RWPE1 (cell line): Measurements from ENCODE around the gene HSD17B2.

Source experiments
- CTCF ChIA-PET: fragments of 350-600 bp; sonication (Branson Sonifier 250); formaldehyde crosslinking; extraction: SDS; loops from one replicate; lab custom pipeline; 2021; lab: Yijun Ruan, JAX
- POLR2A ChIA-PET: fragments of 400-600 bp; formaldehyde crosslinking; extraction: SDS; loops from one replicate; lab custom pipeline; 2020; ENCODE audit warnings: antibody characterized with exemption; ENCODE audit not compliant: low non-redundant PET; lab: Yijun Ruan, JAX
- DNase-seq: peaks from one replicate; pipeline ENCODE4 v3.0.0; 2012; ENCODE audit warnings: low spot score
- H3K27ac ChIP-seq: fragments of 450-650 bp; 2 replicates; pipeline ENCODE4 v1.5.1; 2017
- TF ChIP-seq, protein P1 (sequence below): fragments of 450-650 bp; conservative IDR thresholded peaks from 2 replicates; pipeline ENCODE4 v1.5.1; 2017; ENCODE audit warnings: low read depth, mild to moderate bottlenecking

HSD17B2 gene

DNA sequence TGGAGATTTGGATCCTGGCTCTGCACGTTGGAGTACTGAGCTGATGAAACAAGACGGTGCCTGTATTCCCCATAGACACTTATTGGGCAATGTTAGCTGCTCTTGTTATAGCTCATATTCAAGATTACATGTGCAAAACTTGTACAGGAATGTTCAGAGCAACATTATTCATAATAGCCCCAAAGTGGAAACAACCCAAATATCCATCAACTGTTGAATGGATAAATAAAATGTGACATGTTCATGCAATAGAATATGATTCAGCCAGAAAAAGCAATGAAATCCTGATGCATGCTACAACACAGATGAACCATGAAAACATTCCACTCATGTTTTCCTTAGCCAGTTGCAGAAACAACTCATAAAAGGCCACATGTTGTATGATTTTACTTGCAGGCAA, 18.1 kb upstream of the HSD17B2 start:
- H3K27ac ChIP-seq, result no peak overlapping the region
- no peak for DNase-seq
- ChIA-PET POLR2A (no interaction called here), CTCF (interaction anchor here (0.6 kb wide), 1 partner anchor 56 kb away, joined by 3 read pairs; no protein-coding TSS in a partner anchor)
- TF ChIP-seq, protein P1, sequence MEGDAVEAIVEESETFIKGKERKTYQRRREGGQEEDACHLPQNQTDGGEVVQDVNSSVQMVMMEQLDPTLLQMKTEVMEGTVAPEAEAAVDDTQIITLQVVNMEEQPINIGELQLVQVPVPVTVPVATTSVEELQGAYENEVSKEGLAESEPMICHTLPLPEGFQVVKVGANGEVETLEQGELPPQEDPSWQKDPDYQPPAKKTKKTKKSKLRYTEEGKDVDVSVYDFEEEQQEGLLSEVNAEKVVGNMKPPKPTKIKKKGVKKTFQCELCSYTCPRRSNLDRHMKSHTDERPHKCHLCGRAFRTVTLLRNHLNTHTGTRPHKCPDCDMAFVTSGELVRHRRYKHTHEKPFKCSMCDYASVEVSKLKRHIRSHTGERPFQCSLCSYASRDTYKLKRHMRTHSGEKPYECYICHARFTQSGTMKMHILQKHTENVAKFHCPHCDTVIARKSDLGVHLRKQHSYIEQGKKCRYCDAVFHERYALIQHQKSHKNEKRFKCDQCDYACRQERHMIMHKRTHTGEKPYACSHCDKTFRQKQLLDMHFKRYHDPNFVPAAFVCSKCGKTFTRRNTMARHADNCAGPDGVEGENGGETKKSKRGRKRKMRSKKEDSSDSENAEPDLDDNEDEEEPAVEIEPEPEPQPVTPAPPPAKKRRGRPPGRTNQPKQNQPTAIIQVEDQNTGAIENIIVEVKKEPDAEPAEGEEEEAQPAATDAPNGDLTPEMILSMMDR, result no peak

DNA sequence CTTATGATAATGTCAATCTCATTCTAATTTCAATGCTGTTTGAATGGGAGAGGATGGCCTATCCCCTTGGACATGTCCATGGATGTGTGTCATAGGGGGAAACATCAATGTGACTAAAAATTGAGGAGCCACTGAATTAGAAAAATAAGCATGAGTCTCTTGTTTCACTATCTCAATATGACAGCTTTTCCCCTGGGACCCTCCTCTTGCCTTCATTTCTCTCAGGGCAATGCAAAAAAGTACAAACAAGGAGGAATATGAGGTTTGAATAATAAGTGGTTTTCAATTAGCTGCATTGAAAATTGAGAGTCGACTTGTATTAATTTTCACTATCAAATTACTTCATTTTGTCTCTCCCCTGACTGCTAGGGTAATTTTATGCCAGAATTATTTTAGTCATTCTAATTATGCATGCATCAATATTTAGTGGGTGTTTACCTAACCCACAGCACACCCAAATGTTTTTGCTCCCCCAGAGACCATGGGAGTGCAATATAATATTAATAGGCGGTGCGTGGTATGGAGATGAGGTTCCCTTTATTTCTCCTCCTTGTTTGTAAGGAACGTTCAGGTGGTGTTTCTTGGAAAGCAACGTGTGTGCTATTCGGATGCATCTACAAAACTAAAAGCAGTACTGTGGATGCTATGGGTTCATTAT, 17.0 kb upstream of the HSD17B2 start:
- TF ChIP-seq, protein P1, result no peak
- no peak overlapping the region for H3K27ac ChIP-seq
- ChIA-PET CTCF (no interaction called here), POLR2A (no interaction called here)
- DNase-seq, result no peak

DNA sequence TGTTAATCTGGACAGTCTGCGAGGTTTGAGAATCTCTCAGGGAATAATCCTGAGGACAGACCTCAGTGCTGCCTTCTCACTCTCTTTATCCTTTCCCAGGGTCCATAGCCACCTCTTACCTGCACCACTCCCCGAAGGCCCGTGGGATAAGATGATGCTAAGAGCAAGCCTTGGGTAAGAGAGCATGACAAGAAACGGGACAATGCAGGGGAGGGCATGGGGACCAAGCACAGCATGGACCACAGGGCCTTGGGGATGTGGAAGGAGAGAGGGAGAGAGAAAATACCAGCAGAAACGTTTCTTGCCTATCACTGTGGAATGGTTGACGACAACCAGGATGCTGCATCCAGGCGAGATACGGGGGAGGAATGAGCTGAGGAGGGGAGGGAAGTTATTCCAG, 15.5 kb upstream of the HSD17B2 start:
- CTCF ChIA-PET, result interaction anchor here (0.6 kb wide), 1 partner anchor 132 kb away, joined by 4 read pairs; no protein-coding TSS in a partner anchor
- TF ChIP-seq, protein P1, result no peak
- POLR2A ChIA-PET, result no interaction called here
- H3K27ac ChIP-seq, result no peak overlapping the region
- no peak for DNase-seq

DNA sequence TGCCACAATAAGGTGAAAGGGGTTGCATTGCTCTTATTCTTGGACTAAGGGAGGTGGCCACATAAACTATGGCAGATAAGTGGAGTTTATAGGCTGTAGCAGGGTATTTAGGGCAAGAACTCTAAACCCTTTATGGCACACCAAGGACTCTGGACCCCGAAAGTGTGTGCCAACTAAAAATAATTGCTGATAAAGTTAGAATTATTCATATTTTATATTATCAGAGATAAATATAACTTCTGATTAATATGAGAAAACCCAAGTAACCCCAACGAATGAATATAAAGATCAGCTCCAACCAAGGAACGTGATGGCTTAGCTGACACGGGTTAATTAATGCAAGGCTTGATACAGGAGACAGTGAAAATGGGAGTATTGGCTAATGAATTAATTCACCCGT, 15.0 kb upstream of the HSD17B2 start:
- no peak overlapping the region for H3K27ac ChIP-seq
- ChIA-PET CTCF (interaction anchor here (0.6 kb wide), 1 partner anchor 36 kb away, joined by 3 read pairs; no protein-coding TSS in a partner anchor), POLR2A (no interaction called here)
- no peak for DNase-seq
- TF ChIP-seq, protein P1, result no peak

DNA sequence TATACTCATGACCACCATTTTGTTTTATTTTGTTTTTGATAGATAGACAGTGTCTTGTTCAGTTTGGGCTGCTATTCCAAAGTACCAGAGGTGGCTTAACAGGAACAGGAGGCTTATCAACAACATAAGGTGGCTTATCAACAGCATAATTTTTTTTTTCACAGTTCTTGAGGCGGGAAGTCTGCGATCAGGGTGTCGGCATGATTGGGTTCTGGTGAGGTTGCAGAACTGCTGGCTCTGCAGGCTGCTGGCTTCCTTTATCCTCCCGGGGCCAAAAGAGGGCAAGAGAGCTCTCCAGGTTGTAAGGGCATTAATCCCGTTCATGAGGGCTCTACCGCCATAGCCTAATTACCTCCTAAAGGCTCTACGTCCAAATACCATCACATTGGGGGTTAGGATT, 11.8 kb upstream of the HSD17B2 start:
- DNase-seq, result no peak
- H3K27ac ChIP-seq, result no peak overlapping the region
- ChIA-PET CTCF (interaction anchor here (0.7 to 1.3 kb wide), 2 partner anchors 25 to 37 kb away, joined by 4 to 6 read pairs; no protein-coding TSS in a partner anchor), POLR2A (no interaction called here)
- TF ChIP-seq, protein P1, result no peak

DNA sequence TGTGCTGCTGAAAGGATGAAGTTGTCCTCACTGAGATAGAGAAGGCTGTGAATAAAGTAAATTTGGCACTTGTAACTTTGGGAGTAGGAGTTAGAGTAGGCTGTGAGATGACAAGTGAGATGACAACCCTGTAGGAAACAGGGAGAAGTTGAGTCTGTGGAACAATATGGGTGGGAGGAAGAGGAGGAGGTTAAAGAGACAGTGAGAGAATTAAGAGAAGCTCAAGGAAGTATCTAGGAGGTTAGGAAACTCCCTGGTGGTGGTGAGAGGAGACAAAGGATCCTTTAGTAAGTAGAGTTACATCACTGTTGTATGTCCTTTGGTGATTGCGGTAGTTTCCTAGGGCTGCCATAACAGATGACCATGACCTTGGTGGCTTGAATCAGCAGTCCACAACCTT, 10.7 kb upstream of the HSD17B2 start:
- TF ChIP-seq, protein P1, result no peak
- DNase-seq, result no peak
- POLR2A ChIA-PET, result no interaction called here
- CTCF ChIA-PET, result no interaction called here
- no peak overlapping the region for H3K27ac ChIP-seq
